ENCODE results near the gene DSPP.
"Not testable (repeated sequence)": the region's sequence is repeated elsewhere in the genome, so short reads cannot be mapped to it uniquely, and the experiment has no call there.

DSPP gene

DNA sequence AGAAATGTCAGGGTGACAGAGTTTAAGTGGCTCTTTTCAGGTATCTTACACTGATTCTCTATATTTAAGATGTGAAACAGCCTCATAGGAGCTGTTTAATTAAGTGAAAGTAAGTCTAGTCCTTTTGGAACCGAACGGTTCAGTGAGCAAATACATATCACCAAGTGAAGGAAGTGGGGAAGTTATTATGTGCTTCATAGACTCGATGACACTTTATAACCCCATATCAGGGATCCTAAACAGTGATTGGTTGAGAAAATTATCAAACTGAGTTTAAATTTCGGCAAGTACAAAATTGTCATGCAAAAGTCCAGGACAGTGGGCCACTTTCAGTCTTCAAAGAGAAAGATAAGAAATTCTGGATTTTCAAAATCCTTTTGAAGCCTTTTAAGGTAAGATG is at the start of gene DSPP:
Gene DSPP, plus strand, starts transcription at position 301 of the 400 bp plus-strand sequence. CDS start 2,380 bp downstream, outside the sequence.
- no peak for DNase-seq (ENCODE audit: low read depth)

DNA sequence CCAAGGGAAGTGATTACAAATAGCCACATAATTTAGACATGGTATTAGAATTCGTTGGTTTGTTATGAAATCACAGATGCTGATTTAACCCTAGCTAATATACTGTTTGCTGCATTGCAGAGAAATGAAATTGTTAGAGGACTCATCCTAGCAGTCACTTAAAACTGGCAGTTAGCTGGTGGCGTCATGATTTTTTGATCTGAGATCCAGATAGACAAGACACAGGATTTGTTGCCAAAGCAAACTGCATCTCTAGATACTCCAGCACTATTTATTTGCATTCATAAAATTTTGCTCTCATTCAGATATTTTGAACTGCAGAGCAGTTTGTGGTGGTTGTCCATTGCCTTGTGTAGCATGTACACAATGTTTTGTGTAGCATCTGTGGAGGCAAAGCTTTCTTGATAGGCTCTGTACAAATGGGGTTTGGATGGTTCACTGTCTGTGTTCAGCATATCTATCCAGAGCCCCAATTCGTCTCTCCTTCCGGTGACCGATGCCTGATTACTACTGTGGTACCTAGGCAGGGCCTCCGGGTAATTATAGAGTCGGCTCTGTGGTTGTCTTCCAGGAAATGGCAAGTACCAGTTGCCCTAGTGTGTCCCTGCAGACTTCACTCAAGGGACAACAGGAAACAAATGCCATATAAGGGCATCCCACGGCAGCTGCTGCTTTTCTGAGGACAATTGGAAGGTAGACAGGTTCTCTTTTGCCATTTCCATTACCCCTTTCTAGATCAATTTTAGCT is 49.1 kb upstream of the DSPP start:
- peak; percentile 5 for DNase-seq (ENCODE audit: low read depth)

DNA sequence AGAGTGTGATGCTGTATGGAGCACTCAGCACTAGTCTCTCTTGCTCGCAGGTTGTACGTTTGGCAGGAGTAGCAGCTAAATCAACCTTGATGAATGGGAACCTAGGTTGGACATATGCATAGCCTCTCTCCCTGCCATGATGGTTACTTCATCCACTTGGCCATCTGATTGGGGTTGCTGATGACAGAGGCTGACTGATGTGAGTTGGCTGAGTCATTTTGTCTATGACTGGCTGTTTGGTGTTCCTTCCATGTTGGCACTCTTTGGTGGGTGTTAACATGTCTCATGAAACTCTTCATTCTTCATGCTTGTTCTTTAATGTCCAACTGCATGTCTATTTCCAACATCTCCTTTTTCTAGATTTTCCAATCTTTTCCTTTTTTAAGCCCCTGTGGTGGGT is 47.5 kb upstream of the DSPP start:
- no peak for DNase-seq (ENCODE audit: low read depth)

DNA sequence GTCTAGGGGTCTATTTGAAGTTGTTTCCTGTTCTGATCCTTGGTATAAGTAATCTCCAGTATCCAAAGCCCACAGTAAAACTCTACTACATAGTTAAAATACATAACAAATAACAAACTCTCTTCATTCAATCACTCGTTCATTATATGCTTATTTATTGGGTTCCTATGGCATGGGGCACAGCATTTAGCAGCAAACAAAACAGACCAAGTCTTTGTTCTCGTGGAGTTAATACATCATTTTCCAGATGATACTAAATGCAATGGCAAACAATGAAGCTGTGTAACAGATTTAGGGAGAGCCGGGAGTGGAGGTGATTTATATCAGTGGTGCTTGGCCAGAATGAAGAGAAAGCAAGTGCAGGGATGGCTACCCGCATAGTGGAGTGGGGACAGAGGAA is 42.6 kb upstream of the DSPP start:
- no peak for DNase-seq (ENCODE audit: low read depth)

DNA sequence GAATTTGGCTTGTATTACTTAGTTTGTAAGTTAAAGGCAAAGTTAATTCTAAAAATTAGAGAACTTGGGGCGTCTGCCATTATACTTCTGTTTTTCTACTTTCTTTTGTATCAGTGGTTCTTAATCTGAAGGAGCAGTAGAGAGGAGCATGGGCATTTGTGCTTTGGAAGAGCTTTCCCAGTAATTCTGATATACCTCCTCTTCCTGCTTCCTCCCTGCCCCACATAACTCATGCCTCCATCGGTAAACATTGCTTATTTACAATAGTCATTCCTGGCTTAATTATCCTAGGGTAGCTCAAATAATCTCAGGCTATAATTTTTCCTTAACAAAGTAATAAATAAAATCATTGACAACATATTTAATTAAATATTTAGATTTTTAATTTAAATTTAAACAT is 42.1 kb upstream of the DSPP start:
- no peak for DNase-seq (ENCODE audit: low read depth)

DNA sequence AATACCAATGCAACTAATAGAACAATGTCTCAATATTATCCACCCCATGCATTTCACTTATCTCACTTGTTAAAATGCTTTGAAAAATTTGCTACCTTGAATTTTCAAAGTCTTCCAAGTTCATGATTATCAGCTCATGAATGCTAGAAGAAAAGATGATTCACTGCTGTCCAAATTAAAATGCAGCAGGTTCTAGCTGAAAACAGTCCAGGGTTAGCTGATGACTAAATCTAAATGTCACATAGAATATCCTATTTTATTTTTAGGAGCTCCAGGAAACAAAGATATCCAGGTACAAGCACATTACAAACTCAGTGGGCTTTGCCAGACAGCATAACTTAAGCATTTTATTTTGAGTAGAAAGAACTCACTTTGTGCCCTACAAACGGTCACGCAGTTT is 41.1 kb upstream of the DSPP start:
- DNase-seq (ENCODE audit: low read depth): no peak

DNA sequence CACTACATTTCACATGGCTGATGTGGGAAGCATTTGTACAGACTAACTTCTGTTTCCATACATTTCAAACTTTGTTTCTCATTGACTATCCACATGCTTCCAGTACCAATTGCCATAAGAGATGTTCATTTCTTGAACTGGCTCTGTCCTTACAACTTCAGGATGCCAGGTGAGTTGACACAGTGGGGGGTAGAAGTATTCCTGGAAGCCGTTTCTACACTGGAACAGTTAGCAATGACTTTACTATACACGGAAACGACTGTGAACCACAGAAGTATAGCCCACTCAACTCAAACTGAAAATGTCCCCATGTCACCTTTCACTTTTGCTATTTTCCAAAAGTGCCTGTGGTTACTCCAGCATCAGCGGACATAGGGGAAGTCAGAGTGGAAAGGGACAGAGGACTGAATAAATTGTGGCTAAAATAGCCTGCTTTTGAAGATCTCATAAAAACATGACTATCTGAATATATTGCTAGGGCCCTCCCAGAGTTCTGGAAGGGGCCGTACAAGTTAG is 38.0 kb upstream of the DSPP start:
- no peak for DNase-seq (ENCODE audit: low read depth)

DNA sequence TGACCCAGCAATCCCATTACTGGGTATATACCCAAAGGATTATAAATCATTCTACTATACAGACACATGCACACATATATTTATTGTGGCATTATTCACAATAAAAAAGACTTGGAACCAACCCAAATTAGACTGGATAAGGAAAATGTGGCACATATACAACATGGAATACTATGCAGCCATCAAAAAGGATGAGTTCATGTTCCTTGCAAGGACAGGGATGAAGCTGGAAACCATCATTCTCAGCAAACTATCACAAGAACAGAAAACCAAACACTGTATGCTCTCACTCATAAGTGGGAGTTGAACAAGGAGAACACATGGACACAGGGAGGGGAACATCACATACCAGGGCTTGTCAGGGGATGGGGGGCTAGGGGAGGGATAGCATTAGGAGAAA is 34.0 kb upstream of the DSPP start:
- not testable (repeated sequence) for DNase-seq (ENCODE audit: low read depth)

DNA sequence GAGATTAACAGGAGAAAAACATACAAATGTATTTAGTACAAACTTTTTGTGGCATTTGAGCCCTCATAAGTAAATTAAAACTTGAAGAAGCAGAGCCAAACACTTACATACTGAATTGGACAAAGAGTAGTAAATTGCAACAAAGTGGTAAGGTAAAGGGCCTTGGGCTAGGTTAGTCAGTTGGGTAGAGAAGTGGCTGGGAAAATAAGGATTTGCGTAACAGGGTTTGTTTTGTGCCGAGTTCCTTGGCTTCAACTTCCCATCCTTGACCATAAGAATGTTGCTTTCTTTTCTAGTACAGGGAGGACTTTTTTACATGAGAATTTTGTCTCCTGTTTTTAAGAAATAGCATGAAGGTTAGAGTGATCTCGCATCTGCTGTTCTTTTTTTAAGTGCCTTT is 33.3 kb upstream of the DSPP start:
- DNase-seq (ENCODE audit: low read depth): no peak

DNA sequence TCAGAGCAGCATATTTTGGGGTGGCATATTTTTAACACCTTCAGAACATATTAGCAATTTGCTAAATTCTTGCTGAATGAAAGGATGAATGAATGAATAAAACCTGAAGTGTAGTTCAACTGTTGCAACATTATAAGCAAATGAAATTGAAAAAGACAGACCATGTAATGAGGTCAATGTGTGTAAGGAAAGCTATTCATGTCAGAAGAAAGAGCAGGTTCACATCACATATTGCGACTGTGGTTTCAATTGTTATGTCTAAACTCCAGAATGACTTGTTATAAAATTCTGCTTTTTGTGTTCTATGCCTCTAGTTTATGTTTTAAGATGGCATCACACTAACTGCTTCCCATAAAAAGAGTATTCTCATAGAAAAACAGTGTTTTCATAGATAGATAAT is 32.9 kb upstream of the DSPP start:
- DNase-seq (ENCODE audit: low read depth): no peak

DNA sequence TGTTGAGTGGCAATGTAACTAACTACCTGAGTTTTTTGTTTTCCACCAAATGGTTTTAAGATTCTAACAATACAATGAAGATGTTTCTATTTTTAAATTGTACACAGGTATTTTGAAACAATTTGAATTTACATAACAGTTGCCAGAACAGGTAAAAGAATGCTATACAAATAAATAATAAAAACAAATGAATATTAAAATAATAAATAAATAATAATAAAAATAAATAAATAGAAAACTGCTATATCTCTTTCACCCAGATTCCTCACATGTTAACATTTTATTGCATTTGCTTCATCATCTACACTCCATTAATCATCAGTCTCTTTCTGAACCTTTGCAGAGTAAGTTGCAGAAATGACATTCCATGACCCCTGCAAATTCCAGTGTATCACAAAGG is 32.3 kb upstream of the DSPP start:
- no peak for DNase-seq (ENCODE audit: low read depth)

DNA sequence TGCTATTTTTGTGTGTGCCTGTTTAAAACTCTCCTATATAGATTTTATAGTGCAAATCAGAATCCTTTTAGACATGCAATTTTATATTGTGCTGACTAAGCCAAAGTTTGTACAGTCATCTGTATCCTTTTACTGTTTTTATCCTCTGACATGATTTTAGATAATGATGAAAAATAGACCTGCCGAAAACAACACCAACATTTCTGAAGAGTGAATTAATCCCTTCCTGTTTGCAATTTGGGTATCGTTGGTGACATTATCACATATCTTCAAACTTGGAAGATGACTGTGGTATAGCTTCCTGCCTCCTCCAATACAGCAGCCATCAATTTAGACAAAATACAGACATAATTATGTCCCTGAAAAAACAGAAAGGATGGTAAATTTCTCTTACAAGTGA is 28.9 kb upstream of the DSPP start:
- DNase-seq (ENCODE audit: low read depth): no peak

DNA sequence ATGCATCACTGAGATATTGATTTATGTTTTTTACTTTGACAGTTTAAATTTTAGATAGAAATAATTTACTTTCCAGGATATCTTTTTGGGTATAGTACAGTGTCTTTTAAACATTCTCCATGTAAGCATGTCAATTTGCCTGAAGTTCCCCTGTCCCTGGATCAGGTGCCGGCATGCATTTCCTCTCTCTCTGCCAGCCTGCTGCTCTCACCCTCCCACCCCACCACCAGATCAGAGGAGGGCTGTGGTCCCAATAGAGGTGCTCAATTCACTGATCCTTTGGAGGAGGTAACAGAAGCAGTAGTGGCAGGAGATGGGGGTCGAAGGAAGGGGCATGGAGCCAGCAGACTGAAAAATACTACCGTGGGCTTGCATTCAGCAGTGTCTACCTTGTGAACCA is 28.3 kb upstream of the DSPP start:
- no peak for DNase-seq (ENCODE audit: low read depth)

DNA sequence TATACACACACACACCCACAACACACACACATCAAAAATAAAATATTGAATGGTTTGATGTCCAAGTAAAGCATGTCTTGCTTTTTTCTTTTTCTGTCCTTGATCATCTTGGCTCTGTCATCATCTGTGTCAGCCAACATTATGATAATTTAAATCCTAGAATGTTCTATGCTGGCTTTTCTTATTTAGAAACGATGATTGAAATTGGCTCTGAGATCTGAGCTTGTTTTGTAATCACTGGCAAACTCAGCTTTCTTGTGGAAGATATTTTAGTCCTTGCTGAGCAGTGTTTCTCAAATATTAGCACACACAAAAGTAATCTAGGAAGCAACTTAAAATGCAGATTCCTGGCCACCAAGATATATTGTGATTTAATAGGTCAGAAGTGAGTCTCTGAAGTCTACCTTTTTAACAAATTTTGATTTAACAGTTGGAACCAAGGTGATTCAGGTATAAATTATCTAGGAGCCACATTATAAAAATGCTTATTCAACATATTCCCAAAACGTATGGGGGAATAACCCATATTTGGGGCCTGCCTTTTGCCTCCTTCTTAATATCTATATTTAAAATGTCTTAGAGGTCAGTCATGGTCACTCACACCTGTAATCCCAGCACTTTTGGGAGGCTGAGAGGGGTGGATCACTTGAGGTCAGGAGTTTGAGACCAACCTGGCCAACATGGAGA is 24.0 kb upstream of the DSPP start:
- no peak for DNase-seq (ENCODE audit: low read depth)

DNA sequence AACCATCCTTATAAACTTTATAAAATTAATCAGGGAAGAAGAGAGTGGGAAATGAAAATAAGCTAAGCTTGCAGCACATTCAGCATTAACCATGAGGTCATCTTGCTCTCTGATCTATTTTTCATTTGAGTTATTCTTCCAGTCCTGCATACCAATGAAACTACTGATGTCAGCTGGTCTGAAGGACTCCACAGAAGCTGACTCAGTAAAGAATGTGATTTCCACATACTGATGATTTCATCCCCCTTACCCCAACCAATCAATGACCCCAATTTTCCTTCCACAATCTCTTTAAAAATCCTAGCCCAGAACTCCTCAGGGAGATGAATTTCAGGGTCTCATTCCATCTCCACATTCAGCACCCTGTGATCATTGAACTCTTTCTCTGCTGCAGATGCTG is 18.8 kb upstream of the DSPP start:
- DNase-seq (ENCODE audit: low read depth): no peak

DNA sequence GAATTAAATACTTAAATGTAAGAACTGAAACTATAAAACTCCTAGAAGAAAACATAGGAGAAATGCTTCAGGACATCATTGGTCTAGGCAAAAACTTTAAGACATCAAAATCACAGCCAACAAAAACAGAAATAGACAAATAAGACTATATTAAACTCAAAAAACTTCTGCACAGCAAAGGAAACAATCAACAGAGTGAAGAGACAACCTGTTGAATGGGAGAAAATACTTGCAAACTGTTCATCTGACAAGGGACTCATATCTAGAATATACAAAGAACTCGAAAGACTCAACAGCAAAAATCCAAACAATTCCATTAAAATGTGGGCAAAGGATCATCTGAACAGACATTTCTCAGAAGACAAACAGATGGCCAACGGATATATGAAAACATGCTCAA is 16.2 kb upstream of the DSPP start:
- no peak for DNase-seq (ENCODE audit: low read depth)

DNA sequence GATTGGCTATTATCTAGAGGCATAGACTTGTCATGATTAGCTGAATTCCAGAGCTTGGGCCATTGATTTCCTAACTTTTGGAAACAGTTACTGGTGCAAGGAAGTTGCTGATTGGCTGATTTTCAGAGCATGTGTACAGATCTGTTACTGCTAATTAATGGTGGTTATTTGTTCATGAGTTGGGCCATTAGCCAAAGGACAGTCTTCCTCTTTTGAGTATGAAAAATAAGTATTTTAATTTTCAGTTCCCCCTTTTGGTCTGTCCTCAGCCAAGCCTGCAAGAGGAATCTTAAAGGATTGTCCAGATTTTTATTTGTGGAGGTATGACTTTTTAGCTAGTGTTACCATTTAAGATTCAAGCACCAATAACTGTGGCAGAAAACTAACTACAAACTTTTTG is 7.0 kb upstream of the DSPP start:
- DNase-seq (ENCODE audit: low read depth): no peak

DNA sequence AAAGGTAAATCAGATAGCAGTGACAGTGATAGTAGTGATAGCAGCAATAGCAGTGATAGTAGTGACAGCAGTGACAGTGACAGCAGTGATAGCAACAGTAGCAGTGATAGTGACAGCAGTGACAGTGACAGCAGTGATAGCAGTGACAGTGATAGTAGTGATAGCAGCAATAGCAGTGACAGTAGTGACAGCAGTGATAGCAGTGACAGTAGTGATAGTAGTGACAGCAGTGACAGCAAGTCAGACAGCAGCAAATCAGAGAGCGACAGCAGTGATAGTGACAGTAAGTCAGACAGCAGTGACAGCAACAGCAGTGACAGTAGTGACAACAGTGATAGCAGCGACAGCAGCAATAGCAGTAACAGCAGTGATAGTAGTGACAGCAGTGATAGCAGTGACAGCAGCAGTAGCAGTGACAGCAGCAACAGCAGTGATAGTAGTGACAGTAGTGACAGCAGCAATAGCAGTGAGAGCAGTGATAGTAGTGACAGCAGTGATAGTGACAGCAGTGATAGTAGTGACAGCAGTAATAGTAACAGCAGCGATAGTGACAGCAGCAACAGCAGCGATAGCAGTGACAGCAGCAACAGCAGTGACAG is 6.1 kb downstream of the DSPP start:
- no peak for DNase-seq (ENCODE audit: low read depth)

DNA sequence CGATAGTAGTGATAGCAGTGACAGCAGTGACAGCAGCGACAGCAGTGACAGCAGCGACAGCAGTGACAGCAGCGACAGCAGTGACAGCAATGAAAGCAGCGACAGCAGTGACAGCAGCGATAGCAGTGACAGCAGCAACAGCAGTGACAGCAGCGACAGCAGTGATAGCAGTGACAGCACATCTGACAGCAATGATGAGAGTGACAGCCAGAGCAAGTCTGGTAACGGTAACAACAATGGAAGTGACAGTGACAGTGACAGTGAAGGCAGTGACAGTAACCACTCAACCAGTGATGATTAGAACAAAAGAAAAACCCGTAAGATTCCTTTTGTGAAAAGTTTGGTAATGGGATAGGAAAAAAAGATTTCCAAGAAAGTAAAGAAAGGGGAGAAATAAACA is 7.9 kb downstream of the DSPP start:
- no peak for DNase-seq (ENCODE audit: low read depth)

DNA sequence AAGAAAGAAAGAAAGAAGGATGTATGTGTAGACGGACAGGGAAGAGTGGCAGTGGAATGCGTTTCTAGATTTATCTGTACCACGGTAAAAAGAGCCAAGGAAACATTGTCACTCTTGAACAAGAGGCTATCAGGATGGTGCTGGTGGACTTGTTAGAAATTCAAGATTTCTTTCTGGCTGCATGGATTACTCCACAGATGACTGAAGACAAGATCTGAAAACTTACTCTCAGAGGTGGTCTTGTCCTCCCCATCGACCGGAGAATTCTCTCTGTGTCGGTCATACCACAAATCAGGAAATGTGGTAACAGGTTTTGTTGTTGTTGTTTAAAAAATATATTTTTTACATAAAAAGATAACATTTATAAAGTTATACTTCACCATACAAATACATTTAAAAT is 11.8 kb downstream of the DSPP start:
- DNase-seq (ENCODE audit: low read depth): no peak

DNA sequence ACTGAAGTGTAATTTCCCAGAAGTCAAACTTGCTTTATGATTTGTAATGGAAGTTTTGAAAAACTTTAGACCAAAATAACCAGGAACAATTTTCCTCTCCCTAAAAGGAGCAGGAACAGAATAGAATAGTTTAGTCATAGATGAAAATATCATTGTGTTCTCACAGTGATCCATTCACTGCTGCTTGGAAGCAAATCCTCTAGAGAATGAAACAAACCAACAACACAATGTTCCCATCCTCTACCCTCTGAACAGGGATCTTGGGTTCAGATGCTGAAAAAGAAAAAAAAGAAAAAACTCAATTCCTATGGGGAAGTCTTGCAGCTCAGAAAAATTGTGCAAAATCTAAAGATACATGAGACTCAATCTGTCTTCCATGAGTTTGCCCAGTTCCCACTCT is 12.2 kb downstream of the DSPP start:
- DNase-seq (ENCODE audit: low read depth): no peak

DNA sequence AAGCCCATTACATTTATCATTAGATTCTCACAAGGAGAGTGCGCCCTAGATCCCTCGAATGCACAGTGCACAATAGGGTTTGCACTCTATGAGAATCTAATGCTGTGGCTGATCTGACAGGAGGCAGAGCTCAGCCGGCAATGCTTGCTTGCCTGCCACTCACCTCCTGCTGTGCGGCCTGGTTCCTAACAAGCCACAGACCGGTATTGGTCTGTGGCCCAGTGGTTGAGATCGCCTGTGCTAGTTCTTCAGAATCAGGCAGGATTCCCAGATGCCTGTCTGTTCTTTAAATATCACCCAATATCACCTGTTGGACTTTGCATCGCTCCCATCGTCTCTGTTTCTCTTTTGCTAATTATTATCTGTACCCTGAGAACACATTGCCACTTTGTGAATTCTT is 14.0 kb downstream of the DSPP start:
- no peak for DNase-seq (ENCODE audit: low read depth)

DNA sequence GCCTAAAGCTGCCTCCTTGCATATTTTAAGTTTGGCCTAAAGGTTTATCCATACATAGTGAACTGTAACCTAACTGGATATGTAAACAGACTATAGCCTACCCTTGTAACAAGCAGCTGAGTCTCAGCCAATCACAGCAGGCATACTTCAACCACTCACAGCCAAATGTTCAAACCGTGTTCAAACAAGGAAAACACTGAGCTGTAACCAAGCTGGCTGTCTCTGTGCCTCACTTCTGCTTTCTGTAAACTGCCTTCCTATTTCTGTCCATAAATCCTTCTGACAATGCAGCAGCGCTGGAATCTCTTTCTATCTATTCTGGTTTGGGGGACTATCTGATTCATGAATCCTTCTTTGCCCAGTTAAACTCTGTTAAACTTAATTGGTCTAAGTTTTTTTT is 16.4 kb downstream of the DSPP start:
- no peak for DNase-seq (ENCODE audit: low read depth)
